Neuron (in vitro differentiated cells): ENCODE results near the gene CFAP58.

Source experiments
- H2AFZ ChIP-seq: one replicate; pipeline ENCODE4 v1.6.1; 2013; ENCODE audit warnings: low read depth, mild to moderate bottlenecking, inconsistent platforms, low read length, moderate library complexity
- H3K27me3 ChIP-seq: one replicate; pipeline ENCODE4 v1.6.1; 2013; ENCODE audit warnings: low read length; ENCODE audit not compliant: insufficient read depth
- H3K36me3 ChIP-seq: one replicate; pipeline ENCODE4 v1.6.1; 2013; ENCODE audit warnings: low read length; ENCODE audit not compliant: insufficient read depth
- H3K4me1 ChIP-seq: one replicate; pipeline ENCODE4 v1.6.1; 2013; ENCODE audit warnings: low read length; ENCODE audit not compliant: insufficient read depth
- H3K4me3 ChIP-seq: 2 replicates; pipeline ENCODE4 v1.5.1; 2013; ENCODE audit warnings: mild to moderate bottlenecking, low read length, moderate library complexity
- H3K9me3 ChIP-seq: one replicate; pipeline ENCODE4 v1.6.1; 2013; ENCODE audit warnings: low read length

Gene CFAP58

DNA sequence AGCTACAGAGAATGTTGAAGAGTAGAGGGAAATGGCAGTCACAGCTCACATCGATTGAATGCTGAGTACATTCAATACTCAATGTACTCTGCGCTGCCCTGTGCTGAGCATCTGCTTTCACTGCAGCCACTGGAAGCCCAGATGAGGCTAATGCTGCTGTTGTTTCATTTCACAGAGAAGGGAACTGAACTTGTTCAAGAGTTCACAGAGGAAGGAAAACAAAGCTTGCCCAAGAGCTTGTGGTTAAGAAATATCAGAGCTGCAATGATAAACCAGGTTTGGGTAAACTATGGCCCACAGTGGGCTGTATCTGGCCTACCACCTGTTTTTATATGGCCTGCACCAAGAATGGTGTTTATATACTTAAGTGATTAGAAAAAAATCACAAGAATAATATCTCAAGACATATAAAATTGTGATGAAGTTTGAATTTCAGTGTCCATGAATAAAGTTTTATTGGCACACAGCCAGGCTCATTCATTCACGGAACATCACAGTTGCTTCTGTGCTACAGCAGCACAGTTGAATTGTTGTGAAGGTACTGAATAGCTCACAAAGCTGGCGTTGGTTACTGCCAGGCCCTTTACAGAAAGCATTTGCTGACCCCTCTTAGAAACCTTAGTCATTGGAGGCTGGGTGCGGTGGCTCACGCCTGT lies 64.1 kb downstream of the CFAP58 start:
- Histone ChIP-seq H3K9me3 (no peaks in the 10 kb centered on the region), H3K27me3 (no peaks in the 10 kb centered on the region), H3K4me1 (no peaks in the 10 kb centered on the region), H2AFZ (no peak overlapping the region), H3K36me3 (no peaks in the 10 kb centered on the region), H3K4me3 (no peak overlapping the region)

DNA sequence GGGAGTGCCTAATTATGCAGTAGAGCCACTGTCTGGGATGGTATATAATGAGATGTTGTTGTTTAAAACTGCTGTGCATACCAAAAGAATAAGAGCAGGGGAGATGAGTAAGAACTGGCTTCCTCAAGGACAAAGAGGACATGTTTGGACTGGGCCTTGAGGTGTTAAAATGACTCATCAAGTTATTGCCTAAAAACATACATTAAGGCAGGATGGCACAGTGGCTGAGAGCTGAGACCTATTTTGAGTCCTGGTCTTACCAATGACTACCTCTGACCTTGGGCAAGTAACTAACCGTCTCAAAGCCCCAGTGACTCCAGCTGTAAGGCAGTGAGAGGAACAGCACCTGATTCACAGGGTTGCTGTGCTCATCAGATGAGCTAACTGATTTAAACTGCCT lies 71.1 kb downstream of the CFAP58 start:
- Histone ChIP-seq H3K4me3 (no peak overlapping the region), H3K9me3 (no peaks in the 10 kb centered on the region), H3K4me1 (no peaks in the 10 kb centered on the region), H3K27me3 (no peaks in the 10 kb centered on the region), H2AFZ (no peak overlapping the region), H3K36me3 (no peaks in the 10 kb centered on the region)

DNA sequence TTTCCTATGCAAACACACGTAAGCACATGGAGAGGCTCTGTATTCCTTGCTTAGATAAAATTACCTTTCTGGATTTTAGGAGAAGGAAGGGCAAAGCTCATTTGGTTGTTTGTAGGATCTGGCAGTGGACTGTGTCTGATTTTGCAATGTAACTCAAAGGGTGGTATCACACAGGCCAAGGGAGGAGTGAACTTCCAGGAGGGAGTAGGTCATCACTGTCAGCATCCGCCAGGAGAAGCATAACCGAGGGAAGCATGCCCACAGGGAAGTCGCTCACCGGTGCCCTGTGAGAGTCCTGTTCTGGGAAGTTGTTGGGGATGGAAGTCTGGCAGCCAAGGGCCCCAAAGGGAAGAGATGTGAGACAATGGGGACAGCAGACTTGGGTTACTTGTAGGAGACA lies 74.4 kb downstream of the CFAP58 start:
- no peak overlapping the region for H2AFZ ChIP-seq
- no peaks in the 10 kb centered on the region for H3K9me3 ChIP-seq
- H3K4me1 ChIP-seq = no peaks in the 10 kb centered on the region
- no peaks in the 10 kb centered on the region for H3K27me3 ChIP-seq
- H3K36me3 ChIP-seq = no peaks in the 10 kb centered on the region
- no peak overlapping the region for H3K4me3 ChIP-seq

DNA sequence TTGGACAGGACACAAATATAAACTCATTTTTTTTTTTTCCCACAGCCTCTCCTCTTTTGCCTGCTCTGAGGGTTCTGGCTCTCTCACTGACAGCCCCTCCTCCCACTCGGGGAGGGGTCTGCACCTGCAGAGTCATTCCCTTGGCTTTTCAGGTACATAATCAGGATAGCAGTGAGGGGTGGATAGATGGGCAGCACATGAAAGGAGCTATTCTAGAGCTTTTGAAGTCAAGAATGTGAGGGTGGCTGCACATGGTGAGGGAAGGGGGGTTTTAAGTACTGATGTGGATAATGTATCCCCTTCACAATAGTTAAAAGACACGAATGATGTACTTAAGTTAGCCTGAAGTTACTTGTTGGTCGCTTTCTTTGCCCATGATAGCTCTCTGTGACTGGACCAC lies 76.2 kb downstream of the CFAP58 start:
- Histone ChIP-seq H2AFZ (no peak overlapping the region), H3K27me3 (no peaks in the 10 kb centered on the region), H3K9me3 (no peaks in the 10 kb centered on the region), H3K4me1 (no peaks in the 10 kb centered on the region), H3K4me3 (no peak overlapping the region), H3K36me3 (no peaks in the 10 kb centered on the region)

DNA sequence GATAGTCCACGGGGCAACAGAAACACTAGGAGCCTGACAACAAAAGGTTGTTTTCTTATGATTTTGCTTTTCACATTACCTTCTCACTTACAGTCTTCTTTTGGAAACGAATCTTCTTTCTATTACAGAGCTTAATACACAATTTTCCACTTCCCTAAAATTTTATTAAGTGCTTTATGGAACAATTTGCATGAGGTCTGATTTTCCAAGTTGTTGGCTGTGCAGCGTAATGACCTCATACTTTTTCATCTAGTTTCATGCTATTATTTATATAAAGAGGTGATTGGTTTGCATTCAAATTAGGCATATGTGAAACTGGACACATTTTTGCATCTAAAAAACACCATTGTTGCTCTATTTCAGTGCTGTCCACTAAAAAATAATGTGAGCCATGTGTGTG lies 76.7 kb downstream of the CFAP58 start:
- H3K36me3 ChIP-seq = no peaks in the 10 kb centered on the region
- no peak overlapping the region for H3K4me3 ChIP-seq
- H3K27me3 ChIP-seq = no peaks in the 10 kb centered on the region
- no peaks in the 10 kb centered on the region for H3K9me3 ChIP-seq
- H3K4me1 ChIP-seq = no peaks in the 10 kb centered on the region
- no peak overlapping the region for H2AFZ ChIP-seq

DNA sequence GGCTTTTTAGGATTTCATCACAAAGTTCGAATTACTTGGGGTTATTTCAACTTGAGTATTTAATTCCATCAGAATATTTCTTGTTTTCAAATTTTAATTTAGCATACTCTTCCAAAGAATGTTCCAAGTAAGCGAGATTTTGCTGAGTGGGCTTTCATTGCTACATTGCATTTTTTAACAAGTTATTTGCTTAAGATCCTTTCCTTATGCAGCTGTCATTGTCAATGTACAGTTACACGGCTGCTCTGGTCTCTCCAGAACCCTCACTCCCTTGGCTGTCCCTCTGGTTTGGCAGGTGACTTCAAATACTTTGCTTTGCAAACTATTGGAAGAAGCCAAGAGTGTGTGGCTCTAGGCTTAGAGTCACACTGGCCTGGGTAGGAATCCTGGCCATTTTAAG lies 80.0 kb downstream of the CFAP58 start:
- H2AFZ ChIP-seq = no peak overlapping the region
- H3K9me3 ChIP-seq = no peaks in the 10 kb centered on the region
- H3K27me3 ChIP-seq = no peaks in the 10 kb centered on the region
- H3K36me3 ChIP-seq = no peaks in the 10 kb centered on the region
- H3K4me3 ChIP-seq = no peak overlapping the region
- H3K4me1 ChIP-seq = no peaks in the 10 kb centered on the region

DNA sequence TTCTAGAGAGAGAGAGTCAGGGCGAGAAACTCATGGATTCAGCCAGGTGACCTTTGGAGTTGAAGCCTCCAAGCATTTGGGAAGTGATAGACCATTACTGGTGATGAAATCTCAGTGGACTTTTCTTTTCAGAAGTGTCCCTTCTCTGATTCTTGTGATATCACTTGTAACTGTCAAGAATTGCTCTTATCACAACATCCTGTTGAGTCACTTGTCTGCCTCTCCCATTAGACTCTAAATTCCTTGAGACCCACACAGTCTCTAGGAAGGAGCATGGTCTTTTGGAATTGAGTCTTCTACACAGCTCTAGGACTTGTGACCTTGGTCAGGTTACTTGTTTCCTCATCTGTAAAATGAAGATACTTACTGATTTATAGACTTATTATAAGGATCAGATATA lies 81.0 kb downstream of the CFAP58 start:
- H3K27me3 ChIP-seq = no peaks in the 10 kb centered on the region
- H3K9me3 ChIP-seq = no peaks in the 10 kb centered on the region

DNA sequence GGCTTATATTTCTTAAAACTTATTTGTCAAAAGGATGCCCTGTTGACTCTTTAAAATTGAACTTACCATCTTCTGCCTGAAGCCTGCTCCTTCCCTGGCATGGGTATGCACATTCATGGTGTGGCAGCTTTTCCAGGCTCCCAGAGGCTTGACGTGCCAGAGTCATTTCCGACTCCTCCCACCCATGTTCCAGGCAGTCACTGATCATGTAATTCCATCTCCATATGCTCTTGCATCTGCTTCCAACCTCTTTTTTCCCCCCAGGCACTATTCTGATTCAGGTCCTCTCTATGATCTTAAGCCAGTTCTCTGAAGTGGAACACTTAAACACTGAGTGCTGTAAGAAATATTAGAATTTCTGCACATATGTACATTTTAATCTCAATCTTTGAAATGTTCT lies 82.2 kb downstream of the CFAP58 start:
- no peaks in the 10 kb centered on the region for H3K27me3 ChIP-seq
- no peaks in the 10 kb centered on the region for H3K4me1 ChIP-seq
- no peak overlapping the region for H2AFZ ChIP-seq
- H3K9me3 ChIP-seq = no peaks in the 10 kb centered on the region
- no peaks in the 10 kb centered on the region for H3K36me3 ChIP-seq
- H3K4me3 ChIP-seq = no peak overlapping the region

More for the DNA sequence above, 81.0 kb downstream of the CFAP58 start:
- no peak overlapping the region for H3K4me3 ChIP-seq
- no peaks in the 10 kb centered on the region for H3K36me3 ChIP-seq
- no peaks in the 10 kb centered on the region for H3K4me1 ChIP-seq
- no peak overlapping the region for H2AFZ ChIP-seq

DNA sequence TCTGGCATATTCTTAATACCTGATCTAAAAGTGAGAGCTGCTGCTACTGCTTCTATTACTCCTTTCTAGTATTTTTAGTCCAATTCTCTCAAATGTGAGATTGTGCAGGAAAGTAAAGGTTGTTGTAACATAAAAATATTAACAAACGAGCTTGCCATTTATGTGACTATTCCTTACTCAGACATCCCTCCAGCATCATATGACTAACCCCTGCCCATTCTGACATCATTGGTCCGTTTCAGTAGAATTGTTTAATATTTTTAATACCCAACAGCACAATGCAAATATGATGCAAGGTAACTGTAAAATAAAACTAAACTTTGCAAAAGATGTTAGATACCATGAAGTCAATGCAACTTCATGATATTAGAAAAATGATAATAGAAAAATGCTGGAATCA lies 83.6 kb downstream of the CFAP58 start:
- Histone ChIP-seq H3K36me3 (no peaks in the 10 kb centered on the region), H3K4me1 (no peaks in the 10 kb centered on the region), H3K27me3 (no peaks in the 10 kb centered on the region), H3K9me3 (no peaks in the 10 kb centered on the region), H2AFZ (no peak overlapping the region), H3K4me3 (no peak overlapping the region)

DNA sequence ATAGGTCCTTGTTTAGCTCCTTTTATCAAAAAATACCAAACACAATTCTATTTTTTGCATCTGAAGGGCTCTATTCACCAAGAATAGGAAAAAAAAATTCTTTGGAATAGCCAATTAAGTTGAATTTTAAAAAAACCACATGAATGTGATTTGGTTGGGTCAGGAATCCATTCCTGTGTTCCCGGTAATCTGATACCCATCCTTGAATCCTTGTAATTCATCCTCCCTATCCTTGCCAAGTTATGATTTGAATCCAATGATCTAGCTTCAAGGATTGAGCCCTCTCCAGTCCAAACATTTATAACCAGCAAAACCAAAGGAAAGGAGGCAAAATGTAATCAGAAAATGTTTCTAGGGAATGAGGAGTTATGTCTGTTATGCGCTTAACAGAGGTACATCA lies 86.6 kb downstream of the CFAP58 start:
- Histone ChIP-seq H3K36me3 (no peaks in the 10 kb centered on the region), H3K27me3 (no peaks in the 10 kb centered on the region), H3K9me3 (no peaks in the 10 kb centered on the region), H3K4me1 (no peaks in the 10 kb centered on the region), H3K4me3 (no peak overlapping the region), H2AFZ (no peak overlapping the region)

DNA sequence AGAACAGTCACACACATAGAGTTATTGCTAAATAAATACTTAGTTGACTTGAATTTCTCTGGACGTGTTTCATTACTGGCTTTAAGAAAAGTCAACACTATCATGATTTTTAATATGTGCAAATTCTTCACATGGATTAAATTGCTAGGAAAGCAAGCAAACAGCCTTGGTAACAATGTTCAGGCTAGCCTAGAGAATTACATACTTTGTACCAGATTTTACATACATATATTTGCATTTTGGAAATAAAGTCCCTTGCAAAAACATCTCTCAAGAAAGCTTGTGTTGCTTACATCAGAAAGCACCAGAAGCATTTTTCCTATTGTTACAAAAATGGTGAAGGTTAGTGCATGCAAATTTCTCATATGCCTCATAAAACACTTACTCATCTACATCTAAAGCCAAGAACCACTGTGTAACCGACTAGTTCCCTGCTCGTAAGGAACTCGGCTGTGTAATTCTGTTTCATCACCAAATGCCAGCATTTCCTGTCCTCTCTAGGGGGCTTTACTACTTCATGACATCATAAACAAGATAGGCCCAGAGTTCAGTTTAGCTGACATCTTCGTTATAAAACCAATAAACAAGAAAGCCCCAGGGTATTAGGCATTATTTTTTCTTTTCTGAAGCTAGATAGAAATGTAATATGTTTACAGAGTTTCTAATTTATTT lies 87.8 kb downstream of the CFAP58 start:
- Histone ChIP-seq H3K4me1 (no peaks in the 10 kb centered on the region), H3K36me3 (no peaks in the 10 kb centered on the region), H2AFZ (no peak overlapping the region), H3K4me3 (no peak overlapping the region), H3K27me3 (no peaks in the 10 kb centered on the region), H3K9me3 (no peaks in the 10 kb centered on the region)

DNA sequence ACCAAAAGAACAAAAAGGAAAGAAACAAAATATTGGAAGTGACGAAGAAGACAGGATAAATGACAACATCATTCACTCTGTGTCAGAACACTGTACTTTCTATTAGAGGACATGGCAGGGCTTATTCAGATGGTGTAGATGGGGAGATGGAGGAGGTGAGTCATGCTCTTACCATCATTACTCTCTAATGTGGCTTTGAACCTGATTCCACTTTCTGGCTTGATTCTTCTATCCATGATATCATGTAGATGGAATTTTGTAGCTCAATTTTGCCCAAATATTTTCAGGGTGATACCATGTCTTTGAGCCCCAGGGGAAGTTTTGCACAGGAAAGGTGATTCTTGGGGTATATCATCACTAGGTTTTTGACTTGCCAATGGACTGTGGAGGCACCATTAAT lies 91.7 kb downstream of the CFAP58 start:
- Histone ChIP-seq H2AFZ (no peak overlapping the region), H3K27me3 (no peaks in the 10 kb centered on the region), H3K36me3 (no peaks in the 10 kb centered on the region), H3K4me3 (no peak overlapping the region), H3K4me1 (no peaks in the 10 kb centered on the region), H3K9me3 (no peaks in the 10 kb centered on the region)

DNA sequence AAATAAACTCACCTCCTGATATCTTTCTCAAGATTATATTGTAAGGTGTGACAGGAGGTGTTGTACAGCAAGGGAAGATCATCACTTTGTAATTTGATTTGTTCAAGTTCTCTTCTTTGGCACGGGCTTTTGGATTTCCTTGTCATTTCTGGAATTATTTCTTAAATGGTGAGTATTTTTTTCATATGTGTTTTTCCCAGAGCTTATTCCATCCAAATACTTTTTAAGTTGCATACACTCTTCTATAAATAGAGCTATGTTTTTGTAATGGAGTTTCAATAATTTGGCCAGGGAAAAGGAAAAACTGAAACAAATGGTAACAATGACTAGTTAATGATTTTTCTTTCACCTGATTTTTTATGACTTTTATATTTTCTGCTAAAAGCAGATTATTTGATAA lies 92.5 kb downstream of the CFAP58 start:
- Histone ChIP-seq H3K9me3 (no peaks in the 10 kb centered on the region), H3K4me3 (no peak overlapping the region), H3K36me3 (no peaks in the 10 kb centered on the region), H3K27me3 (no peaks in the 10 kb centered on the region), H2AFZ (no peak overlapping the region), H3K4me1 (no peaks in the 10 kb centered on the region)

DNA sequence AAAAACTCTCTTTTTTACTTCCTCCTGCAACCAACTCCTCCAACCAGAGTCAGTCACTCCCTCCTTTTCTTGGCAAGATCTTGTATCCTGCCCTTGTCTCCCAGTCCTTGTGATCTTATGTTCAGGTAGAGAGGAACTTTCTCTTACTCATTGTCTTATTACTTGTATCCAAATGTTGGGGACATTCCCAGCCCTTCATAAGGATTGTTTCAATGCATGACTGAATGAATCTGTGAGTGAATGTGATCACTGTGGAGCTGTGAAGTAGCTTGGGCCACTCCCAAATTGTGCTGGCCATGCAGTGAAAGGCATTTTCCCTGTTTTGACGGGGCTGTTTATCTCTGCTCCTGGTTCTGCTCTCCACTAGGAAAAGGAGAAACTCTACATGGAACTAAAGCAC lies 93.7 kb downstream of the CFAP58 start:
- no peak overlapping the region for H3K4me3 ChIP-seq
- H3K4me1 ChIP-seq = no peaks in the 10 kb centered on the region
- no peaks in the 10 kb centered on the region for H3K36me3 ChIP-seq
- no peaks in the 10 kb centered on the region for H3K9me3 ChIP-seq
- no peaks in the 10 kb centered on the region for H3K27me3 ChIP-seq
- H2AFZ ChIP-seq = no peak overlapping the region
